HCT116 (cell line): Measurements from ENCODE around the gene HYOU1. TPM values are rescaled to one million over a fixed set of nuclear protein-coding genes. Genes with fewer than 3 reads are reported as not detected.

Experiments
- ATAC-seq: fragments of 200-7000 bp; cut with Tn5 transposase; 2 replicates; pipeline ENCODE4 v1.9.1; 2020; ENCODE audit warnings: mild to moderate bottlenecking, moderate library complexity
- BruUV-seq: library from RNA; stranded (reverse); fragments of 400-500 nt; replicated peaks from 2 replicates; lab custom pipeline; 2021; lab: Mats Ljungman, UMichigan
- CTCF ChIA-PET: fragments of 300-600 bp; sonication (Branson Sonifier 250); formaldehyde crosslinking; loops from one replicate; lab custom pipeline; 2021; ENCODE audit warnings: antibody characterized with exemption; lab: Charles Lee
- POLR2A ChIA-PET: fragments of 300-600, 350-600 bp; sonication (Branson Sonifier 250); formaldehyde crosslinking; loops from one replicate; lab custom pipeline; 2021; ENCODE audit warnings: antibody characterized with exemption; lab: Charles Lee
- RAD21 ChIA-PET, 2 experiments: fragments of 300-600 bp; sonication (Branson Sonifier 250); formaldehyde crosslinking; loops; one replicate each; lab custom pipeline; 2023; ENCODE audit warnings: low total read pairs in 2 of 2; ENCODE audit not compliant: uncharacterized antibody in 2 of 2, unreplicated experiment in 2 of 2, low non-redundant PET in 1 of 2; lab: Charles Lee
- DNase-seq: peaks from one replicate; pipeline ENCODE4 v3.0.0-alpha.2; 2010; ENCODE audit warnings: low read depth, low spot score
- H2AFZ ChIP-seq: fragments of 200-600 bp; shearing (Covaris generic), sonication (generic); 2 replicates; pipeline ENCODE4 v1.6.1; 2017; ENCODE audit warnings: low read depth, mixed run types, mixed read lengths, antibody characterized with exemption, low read length; ENCODE audit not compliant: poor library complexity, severe bottlenecking
- H3K27ac ChIP-seq: 2 replicates; pipeline ENCODE4 v1.5.1; 2012; ENCODE audit warnings: low read depth, low read length
- H3K27me3 ChIP-seq: fragments of 200-600 bp; sonication (generic); 2 replicates; pipeline ENCODE4 v1.6.1; 2016; ENCODE audit warnings: mixed run types, low read length, mixed read lengths; ENCODE audit not compliant: insufficient read depth
- H3K36me3 ChIP-seq, 2 experiments: fragments of 200-500 bp in 1 of 2; fragments of 200-600 bp in 1 of 2; sonication (Bioruptor generic) in 1 of 2; sonication (generic) in 1 of 2; 2 replicates each; pipeline versions ENCODE4 v1.5.1 to v1.6.1; 2014 to 2016; ENCODE audit warnings: low read length in 2 of 2, inconsistent platforms in 1 of 2, mixed read lengths in 1 of 2, mixed run types in 1 of 2; ENCODE audit not compliant: insufficient read depth in 2 of 2, control insufficient read depth in 1 of 2
- H3K4me1 ChIP-seq, 2 experiments: fragments of 200-600 bp in 1 of 2; sonication (generic) in 1 of 2; 2 replicates each; pipeline versions ENCODE4 v1.5.1 to v1.6.1; 2012 to 2017; ENCODE audit warnings: low read length in 2 of 2, inconsistent platforms in 1 of 2, mild to moderate bottlenecking in 1 of 2, mixed read lengths in 1 of 2, mixed run types in 1 of 2, moderate library complexity in 1 of 2; ENCODE audit not compliant: insufficient read depth in 2 of 2, control insufficient read depth in 1 of 2
- H3K4me2 ChIP-seq: fragments of 200-600 bp; sonication (generic); 2 replicates; pipeline ENCODE4 v1.6.1; 2017; ENCODE audit warnings: mixed run types, low read length, mixed read lengths
- H3K4me3 ChIP-seq, 2 experiments: fragments of 200-600 bp in 1 of 2; sonication (generic) in 1 of 2; replicated peaks in 1 of 2; 2 replicates each; pipeline ENCODE4 v1.5.1; 2011 to 2016; ENCODE audit warnings: low read length in 2 of 2, control low read depth in 1 of 2, low read depth in 1 of 2, mild to moderate bottlenecking in 1 of 2, mixed read lengths in 1 of 2, mixed run types in 1 of 2
- H3K79me2 ChIP-seq: fragments of 200-600 bp; sonication (generic); 2 replicates; pipeline ENCODE4 v1.6.1; 2017; ENCODE audit warnings: mild to moderate bottlenecking, mixed run types, low read length, moderate library complexity, mixed read lengths; ENCODE audit not compliant: insufficient read depth
- H3K9ac ChIP-seq: fragments of 200-600 bp; sonication (generic); 2 replicates; pipeline ENCODE4 v1.6.1; 2016; ENCODE audit warnings: low read length, mixed read lengths
- H3K9me2 ChIP-seq: fragments of 200-600 bp; sonication (generic), shearing (Covaris generic); 2 replicates; pipeline ENCODE4 v1.6.1; 2017; ENCODE audit warnings: mixed run types, mild to moderate bottlenecking, moderate library complexity; ENCODE audit not compliant: insufficient read depth
- H3K9me3 ChIP-seq, 2 experiments: fragments of 200-500 bp in 1 of 2; fragments of 200-600 bp in 1 of 2; sonication (Bioruptor generic) in 1 of 2; sonication (generic) in 1 of 2; 2 replicates each; pipeline ENCODE4 v1.6.1; 2014 to 2017; ENCODE audit warnings: low read length in 2 of 2, mixed read lengths in 2 of 2, inconsistent platforms in 1 of 2, low read depth in 1 of 2, mild to moderate bottlenecking in 1 of 2, mixed run types in 1 of 2, moderate library complexity in 1 of 2; ENCODE audit not compliant: control insufficient read depth in 1 of 2, insufficient read depth in 1 of 2
- H4K20me1 ChIP-seq: fragments of 200-600 bp; sonication (generic), shearing (Covaris generic); 2 replicates; pipeline ENCODE4 v1.6.1; 2017; ENCODE audit warnings: mixed run types, mild to moderate bottlenecking, moderate library complexity; ENCODE audit not compliant: insufficient read depth
- CBX3 ChIP-seq: IDR thresholded peaks from 2 replicates; pipeline ENCODE4 v1.6.1; 2012; ENCODE audit warnings: low read depth
- CEBPB ChIP-seq: IDR thresholded peaks from 2 replicates; pipeline ENCODE4 v1.6.1; 2012; ENCODE audit warnings: low read depth
- EGR1 ChIP-seq: IDR thresholded peaks from 2 replicates; pipeline ENCODE4 v1.6.1; 2012; ENCODE audit warnings: low read depth
- ELF1 ChIP-seq: IDR thresholded peaks from 2 replicates; pipeline ENCODE4 v1.6.1; 2012; ENCODE audit warnings: low read depth, borderline replicate concordance
- EZH2 ChIP-seq: fragments of 200-600 bp; sonication (generic); IDR thresholded peaks from 2 replicates; pipeline ENCODE4 v1.6.1; 2017; ENCODE audit warnings: antibody characterized with exemption, mixed run types
- EZH2phosphoT487 ChIP-seq: fragments of 200-600 bp; IDR thresholded peaks from 2 replicates; pipeline ENCODE4 v1.6.1; 2018; ENCODE audit warnings: antibody characterized with exemption, borderline replicate concordance
- FOSL1 ChIP-seq: IDR thresholded peaks from 2 replicates; pipeline ENCODE4 v1.6.1; 2012; ENCODE audit warnings: low read depth
- JUND ChIP-seq: IDR thresholded peaks from 2 replicates; pipeline ENCODE4 v1.6.1; 2012
- POLR2A ChIP-seq: IDR thresholded peaks from 2 replicates; pipeline ENCODE4 v1.7.0; 2011; ENCODE audit warnings: borderline replicate concordance; ENCODE audit not compliant: insufficient read depth, insufficient read length; ENCODE audit errors: extremely low read depth
- POLR2AphosphoS5 ChIP-seq: IDR thresholded peaks from 2 replicates; pipeline ENCODE4 v1.6.1; 2011; ENCODE audit warnings: mild to moderate bottlenecking, low read depth, low read length, moderate library complexity
- RAD21 ChIP-seq: IDR thresholded peaks from 2 replicates; pipeline ENCODE4 v1.6.1; 2012; ENCODE audit warnings: low read depth, mild to moderate bottlenecking
- SIN3A ChIP-seq: IDR thresholded peaks from 2 replicates; pipeline ENCODE4 v1.6.1; 2012; ENCODE audit warnings: low read depth
- SRF ChIP-seq: IDR thresholded peaks from 2 replicates; pipeline ENCODE4 v1.6.1; 2012; ENCODE audit warnings: low read depth
- TCF7L2 ChIP-seq: IDR thresholded peaks from 2 replicates; pipeline ENCODE4 v1.7.0; 2011; ENCODE audit warnings: borderline replicate concordance, inconsistent platforms; ENCODE audit not compliant: insufficient read depth, insufficient read length; ENCODE audit errors: extremely low read depth
- ZNF274 ChIP-seq: fragments of 200-500 bp; sonication (Bioruptor generic); IDR thresholded peaks from 2 replicates; pipeline ENCODE4 v1.6.1; 2014; ENCODE audit warnings: mild to moderate bottlenecking, low read depth, low read length, inconsistent platforms
- intact Hi-C: fragments of 100-400 bp; cut with micrococcal nuclease; formaldehyde crosslinking; loops from 2 replicates; pipeline ENCODE4 v1.10.0; 2022
- total RNA-seq: library from RNA; stranded (reverse); gene quantifications from one replicate; pipeline ENCODE4 v1.2.1, GENCODE V29; 2021; ENCODE audit not compliant: unreplicated experiment
- TF ChIP-seq, protein P1 (sequence below): IDR thresholded peaks from 2 replicates; pipeline ENCODE4 v1.6.1; 2012

Gene HYOU1
- total RNA-seq, 1 experiment from 2014 or later: 181 TPM

DNA sequence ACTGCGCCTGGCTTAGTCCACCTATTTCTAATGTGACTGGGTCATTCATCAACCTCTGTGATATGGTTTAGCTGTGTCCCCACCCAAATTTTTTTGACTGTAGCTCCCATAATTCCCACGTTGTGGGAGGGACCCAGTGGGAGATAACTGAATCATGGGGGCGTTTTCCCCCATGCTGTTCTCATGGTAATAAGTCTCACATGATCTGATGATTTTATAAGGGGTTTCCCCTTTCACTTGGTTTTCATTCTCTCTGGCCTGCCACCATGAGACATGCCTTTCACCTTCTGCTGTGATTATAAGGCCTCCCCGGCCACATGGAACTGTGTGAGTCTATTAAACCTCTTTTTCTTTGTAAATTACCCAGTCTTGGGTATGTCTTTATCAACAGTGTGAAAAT lies 50.3 kb downstream of the HYOU1 start (continued):
- TF ChIP-seq EZH2 (no peak), EZH2phosphoT487 (no peak)
- TF ChIP-seq, all 23 proteins: peak for 0

DNA sequence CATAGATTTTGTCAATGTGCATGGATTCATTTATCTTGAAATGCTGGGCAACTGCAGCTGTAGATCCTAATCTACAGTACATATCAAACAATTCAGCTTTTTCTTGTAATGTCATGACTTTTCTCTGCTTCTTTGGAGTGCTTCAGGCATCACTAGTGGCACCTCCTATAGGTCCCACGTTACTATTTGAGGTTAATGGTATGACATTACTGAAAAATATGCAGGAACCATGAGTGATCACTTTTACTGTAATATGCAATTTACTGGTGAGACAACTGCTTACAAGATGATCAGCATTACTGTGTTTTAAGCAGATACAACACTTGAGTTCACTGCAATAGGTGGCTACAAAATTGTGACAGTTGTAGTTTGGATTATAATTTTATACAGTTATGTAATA lies 56.1 kb downstream of the HYOU1 start:
- intact Hi-C loops: no loop called here
- ChIA-PET RAD21 (no interaction called here), CTCF (no interaction called here)
- Histone ChIP-seq H2AFZ (no peak overlapping the region), H3K9me2 (no peaks in the 10 kb centered on the region), H3K4me1 (peaks cover 15 to 46% of the 10 kb centered on the region in 2 experiments), H3K79me2 (peaks cover 87% of the 10 kb centered on the region), H4K20me1 (no peaks in the 10 kb centered on the region), H3K27ac (peak overlapping the region; percentile 20; the same call in 1 of the 2 replicates)
- ATAC-seq (no peak), DNase-seq (no peak)
- TF ChIP-seq ELF1: no peak
- no peak for TF ChIP-seq FOSL1
- no peak for TF ChIP-seq JUND
- no peak for TF ChIP-seq POLR2A
- TF ChIP-seq CEBPB: no peak
- TF ChIP-seq EGR1: no peak
- TF ChIP-seq EZH2phosphoT487: no peak
- TF ChIP-seq RAD21: no peak
- TF ChIP-seq CBX3: no peak
- TF ChIP-seq SIN3A: no peak
- TF ChIP-seq EZH2: no peak
- TF ChIP-seq TCF7L2: no peak
- TF ChIP-seq SRF: no peak
- TF ChIP-seq, protein P1, sequence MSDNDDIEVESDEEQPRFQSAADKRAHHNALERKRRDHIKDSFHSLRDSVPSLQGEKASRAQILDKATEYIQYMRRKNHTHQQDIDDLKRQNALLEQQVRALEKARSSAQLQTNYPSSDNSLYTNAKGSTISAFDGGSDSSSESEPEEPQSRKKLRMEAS: no peak
- no peak for TF ChIP-seq POLR2AphosphoS5
- no peak for TF ChIP-seq ZNF274
- TF ChIP-seq, all 23 proteins: peak for 0
- POLR2A ChIA-PET: no interaction called here
- Histone ChIP-seq H3K4me3 (no peak overlapping the region), H3K9ac (no peak overlapping the region), H3K27me3 (no peaks in the 10 kb centered on the region), H3K4me2 (peak overlapping the region; percentile 97), H3K9me3 (no peaks in the 10 kb centered on the region), H3K36me3 (peaks cover 13 to 27% of the 10 kb centered on the region in 2 experiments)
- BruUV-seq: no TSS peak
